Globus pallidus (tissue), 1 donor: ENCODE results near the gene MTHFR.

Source experiments
- DNase-seq: peaks from one replicate; pipeline ENCODE4 v3.0.0-alpha.2; 2015; ENCODE audit warnings: low spot score

The MTHFR gene

DNA sequence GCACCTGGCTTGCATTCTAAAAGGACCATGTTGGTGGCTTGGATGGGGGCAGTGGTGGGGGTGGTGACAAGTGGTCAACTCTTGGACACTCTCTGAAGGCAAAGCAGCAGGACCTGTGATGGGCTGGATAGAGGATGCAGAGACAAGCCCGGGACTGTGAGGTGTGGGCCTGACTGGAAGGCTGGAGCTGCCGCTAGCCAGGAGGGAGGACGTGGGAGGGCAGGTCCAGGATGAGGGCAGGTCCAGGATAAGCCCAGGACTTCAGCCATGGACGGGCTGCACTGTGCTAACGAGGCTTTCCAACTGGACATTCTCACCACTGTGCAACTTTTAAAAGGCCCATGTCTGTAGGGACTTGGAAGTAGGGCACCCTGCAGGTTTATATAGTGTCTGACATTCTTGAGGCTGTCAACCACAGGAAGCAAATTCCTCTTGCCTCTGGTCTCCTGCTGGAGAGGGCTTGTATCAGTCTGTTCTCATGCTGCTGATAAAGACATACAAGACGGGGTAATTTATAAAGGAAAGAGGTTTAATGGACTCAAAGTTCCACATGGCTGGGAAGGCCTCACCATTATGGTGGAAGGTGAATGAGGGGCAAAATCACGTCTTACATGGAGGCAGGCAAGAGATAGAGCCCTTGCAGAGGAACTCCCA, 52.1 kb downstream of the MTHFR start:
- no peak for DNase-seq

DNA sequence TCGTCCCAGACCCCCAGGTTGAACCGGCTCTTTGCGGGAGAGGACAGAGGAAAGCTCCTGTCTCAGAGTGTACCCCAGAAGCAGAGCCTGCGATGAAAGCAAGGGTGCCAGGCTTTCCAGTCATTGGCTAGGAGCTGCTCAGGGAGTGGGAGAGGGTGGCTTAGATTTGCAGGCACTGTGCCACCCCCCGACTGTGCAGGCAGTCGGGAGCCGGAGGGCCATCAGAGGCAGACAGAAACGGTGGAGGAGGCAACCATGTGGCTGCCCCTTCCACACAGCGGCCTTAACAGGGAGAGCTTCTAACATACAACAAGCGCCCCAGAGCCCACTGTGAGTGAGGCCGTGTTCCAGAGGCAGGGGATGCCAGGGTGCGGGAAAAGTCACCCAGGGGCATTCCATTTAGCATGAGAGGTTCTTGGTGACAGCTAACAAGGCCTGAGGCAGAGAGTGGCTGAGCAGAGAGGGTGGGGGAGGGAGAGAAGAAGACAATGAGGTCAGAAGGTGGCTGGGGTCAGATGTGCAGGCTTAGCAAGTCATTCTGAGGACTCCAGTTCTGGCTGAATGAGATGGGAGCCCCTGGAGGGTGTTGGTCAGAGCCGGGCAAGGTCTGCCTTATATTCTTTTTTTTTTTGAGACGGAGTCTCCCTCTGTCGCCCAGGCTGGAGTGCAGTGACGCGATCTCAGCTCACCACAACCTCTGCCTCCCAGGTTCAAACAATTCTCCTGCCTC, 53.2 kb downstream of the MTHFR start:
- DNase-seq, result no peak

DNA sequence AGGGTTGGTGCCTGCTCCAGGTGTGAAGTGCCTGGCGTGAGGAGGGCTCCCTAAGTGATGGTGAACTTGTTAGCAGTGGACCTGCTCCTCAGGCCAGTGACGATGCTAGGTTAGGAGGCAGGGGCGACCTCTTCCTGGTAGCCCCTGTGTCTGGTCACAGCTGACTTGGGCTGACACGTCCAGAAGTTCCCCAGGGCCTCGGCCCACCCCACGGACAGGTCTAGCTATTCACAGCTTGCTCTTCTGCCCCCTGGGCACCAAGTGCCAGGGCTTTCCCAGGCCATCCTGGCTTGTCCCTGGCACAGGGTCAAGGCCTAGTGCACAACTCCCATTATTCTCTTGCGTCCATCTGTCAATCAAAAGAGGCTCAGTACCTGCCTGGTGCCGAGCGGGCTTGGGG, 54.7 kb downstream of the MTHFR start:
- no peak for DNase-seq

GRCh38 chr1:11749996-11750395, 55.8 kb downstream of the MTHFR start:
- no peak for DNase-seq

DNA sequence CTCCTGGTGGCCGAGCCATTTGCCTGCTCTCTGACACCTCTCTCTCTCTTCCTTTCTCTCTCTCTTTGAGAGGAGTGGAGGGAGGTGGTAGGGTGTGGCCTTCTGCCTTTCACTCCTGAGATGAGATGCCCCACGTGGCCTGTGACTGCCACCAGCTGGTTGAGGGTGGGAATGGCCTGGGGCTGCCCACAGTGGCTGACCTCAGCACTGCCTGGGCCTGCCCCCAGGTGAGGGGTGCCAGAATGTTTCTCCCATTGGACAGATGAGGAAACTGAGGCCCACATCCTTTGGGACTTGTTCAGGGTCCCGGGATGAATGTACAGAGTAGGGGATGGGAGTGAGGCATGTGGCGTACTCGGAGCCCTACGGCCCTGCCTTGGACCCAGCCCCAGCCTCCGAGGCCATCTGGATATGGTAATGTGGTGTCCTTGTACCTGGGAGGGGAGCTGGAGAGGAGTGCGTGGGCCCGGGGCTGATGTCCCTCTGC, 56.5 kb downstream of the MTHFR start:
- no peak for DNase-seq

- no peak for DNase-seq
Observed at GRCh38 chr1:11748294-11749202, 57.2 kb downstream of the MTHFR start.

DNA sequence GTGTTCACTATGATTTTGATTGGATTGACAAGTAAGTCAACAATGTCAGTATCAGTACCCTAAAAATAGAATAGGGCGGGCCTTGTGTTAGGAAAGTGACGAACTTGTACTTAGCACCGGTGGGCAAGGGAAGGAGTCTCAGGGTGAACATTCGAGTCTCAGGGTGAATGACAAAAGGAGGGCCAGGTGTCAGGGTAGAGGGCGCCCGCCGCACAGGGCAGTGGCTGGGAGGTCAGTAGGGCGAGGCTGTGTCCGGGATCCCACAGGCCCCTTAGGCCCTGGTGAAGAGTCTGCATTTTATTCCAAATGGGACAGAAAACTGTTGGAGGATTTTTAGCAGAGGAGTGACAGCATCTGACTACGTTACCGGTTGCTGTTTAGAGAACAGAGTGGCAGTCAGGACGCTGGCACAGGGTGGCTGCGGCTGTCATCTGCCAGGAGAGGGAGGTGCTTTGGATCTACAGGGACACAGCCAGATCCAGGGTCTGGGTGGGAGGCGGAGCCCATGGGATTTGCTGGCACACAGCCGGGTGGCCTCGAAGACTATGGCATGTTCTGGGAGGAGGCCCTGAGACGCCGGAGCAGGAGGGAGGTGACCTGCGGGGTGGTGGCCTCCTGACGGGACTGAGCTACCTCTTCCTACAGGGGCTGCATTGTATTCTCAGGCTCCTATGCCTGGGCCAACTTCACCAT, 58.8 kb downstream of the MTHFR start:
- DNase-seq, result no peak

- no peak for DNase-seq
Observed at GRCh38 chr1:11746092-11746491, 59.7 kb downstream of the MTHFR start.

GRCh38 chr1:11744287-11744686, 61.5 kb downstream of the MTHFR start:
- no peak for DNase-seq

DNA sequence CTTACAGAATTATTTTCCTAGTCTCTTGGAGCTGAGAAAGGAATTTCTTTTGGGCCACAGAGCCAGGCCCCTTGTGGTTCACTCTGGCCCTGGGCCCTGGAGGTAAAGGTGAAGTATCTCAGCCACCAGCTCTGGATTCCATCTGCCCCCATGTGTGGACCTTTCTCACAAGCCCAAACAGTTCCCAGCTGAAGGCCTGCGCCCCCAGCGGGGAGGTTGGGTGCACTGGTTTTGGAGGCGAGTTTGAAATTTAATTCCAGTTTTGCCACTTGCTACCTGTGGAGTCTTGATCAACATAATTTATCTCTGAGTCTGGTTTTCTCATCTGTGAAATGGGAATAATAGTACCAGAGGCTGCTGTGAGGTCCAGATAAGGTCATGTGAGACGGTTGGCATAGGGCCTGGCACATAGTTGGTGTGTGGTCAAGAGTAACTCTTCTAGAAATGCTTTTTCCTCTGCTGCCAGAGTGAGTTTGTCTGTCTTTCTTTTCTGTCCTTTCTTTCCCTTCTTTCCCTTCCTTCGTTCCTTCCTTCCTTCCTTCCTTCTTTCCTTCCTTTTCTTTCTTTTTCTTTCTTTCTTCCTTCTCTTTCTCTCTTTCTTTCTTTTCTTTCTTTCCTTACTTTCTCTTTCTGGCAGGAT, 63.7 kb downstream of the MTHFR start:
- DNase-seq, result no peak

DNA sequence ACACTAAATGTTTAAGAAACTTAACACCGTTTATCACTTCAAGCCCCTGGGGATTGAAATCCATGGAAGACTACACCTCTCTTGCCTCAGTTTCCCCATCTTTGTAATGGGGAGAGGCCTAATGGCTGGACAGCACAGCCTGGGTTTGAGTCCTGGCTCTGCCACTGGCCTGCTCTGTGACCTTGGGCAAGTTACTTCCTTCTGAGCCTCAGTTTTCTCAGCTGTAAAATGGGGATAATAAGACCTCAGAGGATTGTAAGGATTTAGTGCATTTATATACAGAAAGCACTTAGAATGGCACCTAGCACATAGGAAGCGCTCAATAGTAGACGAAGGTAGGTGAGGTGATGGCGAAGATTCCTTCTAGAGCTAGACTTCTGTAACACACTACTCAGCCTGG, 64.3 kb downstream of the MTHFR start:
- no peak for DNase-seq

DNA sequence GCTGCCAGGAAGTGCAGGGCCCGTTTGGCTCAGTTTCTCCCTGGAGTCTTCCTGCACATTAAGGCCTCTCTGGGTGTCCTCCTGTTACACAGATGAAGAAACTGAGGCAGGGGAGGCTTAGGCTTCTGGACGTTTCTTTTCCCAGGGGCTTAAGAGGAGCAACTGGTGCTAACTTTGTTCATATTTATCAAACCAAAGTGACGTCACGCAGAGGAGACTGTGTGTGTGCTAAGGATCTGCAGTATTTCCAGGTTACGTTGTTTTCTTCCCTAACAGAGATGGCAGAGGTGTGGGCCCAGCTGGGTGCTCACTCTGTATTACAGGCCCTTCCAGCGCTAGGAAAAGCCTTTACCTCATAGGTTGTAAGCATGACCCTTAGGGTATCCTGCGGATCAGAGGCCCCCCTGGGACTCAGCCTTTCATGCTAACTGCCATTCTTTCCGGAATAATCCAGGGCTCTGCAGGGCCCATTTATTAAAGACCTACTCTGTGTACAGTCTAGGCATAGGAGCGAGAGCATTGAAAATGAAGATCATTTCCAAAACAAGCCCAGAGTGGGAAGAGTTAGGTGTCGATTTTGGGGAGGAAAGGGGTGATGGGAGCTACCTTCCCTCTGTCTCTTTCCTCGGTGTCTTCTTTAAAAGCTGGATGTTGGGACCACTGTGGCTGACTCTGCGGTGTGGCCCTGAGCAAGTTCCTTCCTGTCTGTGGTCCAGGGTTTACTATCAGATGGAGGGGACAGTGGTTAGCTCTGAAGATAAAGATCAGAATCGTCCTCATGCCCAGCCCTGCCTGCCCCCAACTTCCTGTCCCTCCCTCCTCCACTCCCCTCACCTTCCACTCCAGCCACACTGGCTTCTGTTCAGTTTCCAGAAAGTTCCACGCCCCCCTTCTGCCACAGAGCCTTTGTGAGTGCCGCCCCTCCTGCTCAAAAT, 65.2 kb downstream of the MTHFR start:
- DNase-seq, result no peak

- no peak for DNase-seq
Observed at GRCh38 chr1:11738783-11739182, 67.0 kb downstream of the MTHFR start.

DNA sequence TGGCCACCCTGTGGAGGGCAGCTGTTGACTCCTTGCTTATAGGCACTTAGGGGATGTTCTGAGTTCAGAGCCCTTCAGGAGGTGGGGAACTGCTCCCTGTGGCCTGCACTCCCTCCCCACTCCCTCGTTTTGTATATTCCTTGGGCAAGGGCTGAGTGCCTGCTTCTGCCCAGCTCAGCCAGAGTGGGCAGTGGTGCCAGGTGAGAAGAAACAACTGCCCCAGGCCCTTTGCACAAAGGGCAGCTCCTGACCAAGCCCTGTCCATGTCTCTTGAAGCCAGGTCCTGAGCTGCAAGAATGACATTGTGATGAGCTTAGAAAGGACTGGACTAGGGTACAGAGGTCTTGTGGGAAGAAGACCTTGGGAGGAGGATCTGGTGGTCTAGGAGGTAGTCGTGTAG, 67.7 kb downstream of the MTHFR start:
- DNase-seq, result no peak

DNA sequence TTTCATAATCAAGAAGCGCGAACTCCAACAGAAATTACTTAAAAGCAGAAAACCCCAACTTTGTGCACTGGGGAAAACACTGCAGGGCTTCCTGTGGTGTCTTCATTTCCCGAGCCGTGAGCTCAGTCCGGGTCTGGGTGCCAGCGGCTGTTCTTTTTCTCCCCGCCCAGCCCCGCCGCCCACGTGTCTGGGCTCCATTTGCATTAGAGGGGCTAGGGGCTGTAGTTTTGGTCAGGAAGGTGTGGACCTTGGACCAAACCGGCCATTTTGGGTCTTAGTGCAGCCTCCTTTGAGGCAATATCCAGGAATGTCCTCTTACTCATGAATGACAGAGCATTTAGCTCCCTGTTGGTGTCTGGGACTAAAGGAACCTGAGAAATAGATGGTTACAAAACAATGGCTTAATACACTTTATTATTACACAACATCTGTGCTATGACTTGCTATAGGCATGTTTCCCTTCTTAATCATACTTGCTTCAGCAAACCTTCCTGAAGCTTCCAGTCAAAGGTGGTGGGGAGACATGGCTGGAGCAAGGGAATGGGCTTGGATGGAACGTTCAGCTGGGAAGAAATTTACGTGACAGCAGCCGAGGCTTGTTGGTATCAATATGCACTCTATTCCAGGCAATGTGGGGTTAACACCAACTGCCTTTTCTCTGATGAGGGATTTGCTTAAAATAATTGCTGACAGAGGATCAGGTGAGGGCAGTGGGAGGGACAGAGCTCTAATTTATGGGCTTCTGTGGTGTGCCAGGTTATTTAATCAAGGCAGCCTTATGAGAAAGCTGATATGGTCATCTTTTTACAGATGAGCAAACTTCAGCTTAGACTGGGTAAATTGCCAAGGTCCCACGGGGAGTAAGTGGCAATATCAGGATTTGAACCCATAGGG, 68.8 kb downstream of the MTHFR start:
- DNase-seq, result no peak

DNA sequence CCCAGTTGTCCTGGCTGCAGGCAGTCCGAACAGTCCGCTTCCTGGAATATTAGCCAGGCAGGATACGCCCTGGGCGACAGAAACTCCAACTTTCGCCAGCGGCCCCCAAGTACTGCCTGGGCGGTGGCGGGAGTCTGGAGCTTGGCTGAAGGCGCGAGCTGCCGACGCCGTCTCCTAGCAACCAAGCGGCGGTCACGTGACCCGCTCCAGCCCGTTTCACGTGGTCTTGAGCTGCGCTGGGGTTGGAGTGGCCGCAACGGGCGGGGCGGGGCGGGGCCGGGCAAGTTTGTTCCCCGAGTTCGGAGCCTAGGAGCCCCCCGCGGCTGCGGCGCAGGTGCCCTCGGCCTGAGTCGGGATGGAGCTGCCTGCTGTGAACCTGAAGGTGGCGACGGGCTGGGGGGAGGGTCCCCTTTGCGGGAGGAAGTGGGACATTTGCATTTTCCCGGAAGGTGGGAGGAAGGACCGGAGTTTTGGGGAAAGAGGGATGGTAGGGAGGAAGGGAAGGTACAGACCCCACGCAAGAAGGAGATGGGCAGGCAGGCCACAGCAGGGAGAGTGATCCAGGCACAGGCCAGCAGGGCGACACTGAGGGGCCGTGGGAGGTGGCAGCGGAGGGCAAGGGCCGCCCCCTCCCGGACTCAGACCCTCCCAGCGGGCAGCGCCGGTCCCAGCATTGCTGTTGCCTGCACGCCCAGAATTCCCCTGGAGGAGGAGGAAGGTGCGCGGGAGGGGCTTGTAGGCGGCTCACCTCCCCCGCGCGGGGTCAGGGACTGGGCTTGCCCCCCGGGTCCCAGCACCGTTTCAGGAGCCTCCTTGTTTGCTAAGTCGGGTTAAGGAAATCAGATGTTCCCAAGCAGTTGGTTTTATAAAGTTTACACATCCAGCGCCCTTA, 69.7 kb downstream of the MTHFR start, which contains the start of gene AGTRAP:
TSS of gene AGTRAP (plus strand) at position 283 of the 892 bp plus-strand sequence. CDS start at position 356, 73 bp downstream.
- peak; percentile 94 for DNase-seq
